Measurements from ENCODE around the gene FUT9.

DNA sequence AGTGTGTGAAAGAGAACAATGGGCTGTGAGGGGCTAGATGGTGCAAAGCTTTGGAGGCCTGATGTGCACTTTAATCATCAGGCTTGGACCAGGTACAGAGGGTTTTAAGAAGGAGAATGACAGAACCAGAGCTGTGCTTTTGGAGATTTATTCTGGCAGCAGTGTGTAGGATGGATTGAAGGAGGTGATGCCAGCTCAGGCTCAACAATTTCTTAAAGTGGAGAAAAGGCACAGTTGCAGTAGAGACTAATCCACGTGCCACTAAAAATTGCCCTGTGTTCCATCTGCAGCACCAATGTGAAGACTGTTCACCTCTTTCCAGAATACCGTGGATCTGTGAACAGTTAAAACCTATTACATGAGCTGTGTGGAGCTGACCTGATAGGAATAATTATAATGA lies 134.7 kb downstream of the FUT9 start:
- TF ChIP-seq, protein P1, sequence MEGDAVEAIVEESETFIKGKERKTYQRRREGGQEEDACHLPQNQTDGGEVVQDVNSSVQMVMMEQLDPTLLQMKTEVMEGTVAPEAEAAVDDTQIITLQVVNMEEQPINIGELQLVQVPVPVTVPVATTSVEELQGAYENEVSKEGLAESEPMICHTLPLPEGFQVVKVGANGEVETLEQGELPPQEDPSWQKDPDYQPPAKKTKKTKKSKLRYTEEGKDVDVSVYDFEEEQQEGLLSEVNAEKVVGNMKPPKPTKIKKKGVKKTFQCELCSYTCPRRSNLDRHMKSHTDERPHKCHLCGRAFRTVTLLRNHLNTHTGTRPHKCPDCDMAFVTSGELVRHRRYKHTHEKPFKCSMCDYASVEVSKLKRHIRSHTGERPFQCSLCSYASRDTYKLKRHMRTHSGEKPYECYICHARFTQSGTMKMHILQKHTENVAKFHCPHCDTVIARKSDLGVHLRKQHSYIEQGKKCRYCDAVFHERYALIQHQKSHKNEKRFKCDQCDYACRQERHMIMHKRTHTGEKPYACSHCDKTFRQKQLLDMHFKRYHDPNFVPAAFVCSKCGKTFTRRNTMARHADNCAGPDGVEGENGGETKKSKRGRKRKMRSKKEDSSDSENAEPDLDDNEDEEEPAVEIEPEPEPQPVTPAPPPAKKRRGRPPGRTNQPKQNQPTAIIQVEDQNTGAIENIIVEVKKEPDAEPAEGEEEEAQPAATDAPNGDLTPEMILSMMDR (IDR thresholded peaks at IDR 0.05 in 4 of 5, conservative IDR thresholded peaks at IDR 0.05 in 1 of 5), result no peak
- no peak for TF ChIP-seq POLR2A (IDR thresholded peaks at IDR 0.05)

Measured in gastrocnemius medialis (tissue), 4 donors.